GM23338 (cell line): ENCODE measurements around the gene RASSF10.

Source experiments
- EZH2 ChIP-seq: fragments of 200-600 bp; sonication (generic); IDR thresholded peaks from one replicate; pipeline ENCODE4 v1.8.0; 2017; ENCODE audit warnings: antibody characterized with exemption, mild to moderate bottlenecking, low read depth; ENCODE audit not compliant: unreplicated experiment
- EZH2phosphoT487 ChIP-seq: fragments of 200-600 bp; sonication (generic); IDR thresholded peaks from one replicate; pipeline ENCODE4 v1.8.1; 2018; ENCODE audit warnings: antibody characterized with exemption; ENCODE audit not compliant: unreplicated experiment
- JUNB ChIP-seq: IDR thresholded peaks from one replicate; pipeline ENCODE4 v1.6.1; 2016; ENCODE audit warnings: antibody characterized with exemption; ENCODE audit not compliant: unreplicated experiment
- POLR2AphosphoS5 ChIP-seq: IDR thresholded peaks from 2 replicates; pipeline ENCODE4 v1.6.1; 2016; ENCODE audit warnings: antibody characterized with exemption, low read depth
- ZNF331 ChIP-seq: fragments of 250-450 bp; sonication (Bioruptor Pico); IDR thresholded peaks from 2 replicates; pipeline ENCODE4 v1.5.0; 2020; ENCODE audit warnings: low read depth, mild to moderate bottlenecking, moderate library complexity
- TF ChIP-seq, protein P1 (sequence below), 2 experiments: fragments of 200-600 bp in 1 of 2; sonication (generic) in 1 of 2; conservative IDR thresholded peaks; 2 replicates each; pipeline versions ENCODE4 v1.5.1 to v1.6.1; 2016 to 2017; ENCODE audit warnings: antibody characterized with exemption in 2 of 2, low read depth in 2 of 2, mild to moderate bottlenecking in 2 of 2, moderate library complexity in 1 of 2
- TF ChIP-seq, protein P2 (sequence below): IDR thresholded peaks from 2 replicates; pipeline ENCODE4 v1.6.1; 2016; ENCODE audit warnings: antibody characterized with exemption
- TF ChIP-seq, protein P3 (sequence below): IDR thresholded peaks from one replicate; pipeline ENCODE4 v1.6.1; 2018; ENCODE audit warnings: antibody characterized with exemption; ENCODE audit not compliant: unreplicated experiment

DNA sequence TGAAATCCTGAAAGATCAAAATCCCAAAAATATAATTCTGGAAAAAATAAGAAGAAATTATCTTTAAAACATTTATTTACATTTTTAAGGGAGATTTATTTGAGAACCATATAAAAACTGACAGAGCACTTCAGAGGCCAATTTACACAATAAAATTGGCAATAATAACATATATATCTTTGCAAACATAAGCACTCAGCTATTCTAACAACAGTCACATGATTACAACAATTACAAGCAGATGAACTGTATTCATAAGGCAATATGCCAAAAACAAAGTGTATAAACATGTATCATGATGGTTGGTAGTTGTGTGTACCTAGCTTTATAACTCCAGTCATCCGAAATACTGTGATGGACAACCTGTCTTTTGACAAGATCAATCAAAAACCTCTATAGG is 17.7 kb upstream of the RASSF10 start:
- TF ChIP-seq, protein P1, sequence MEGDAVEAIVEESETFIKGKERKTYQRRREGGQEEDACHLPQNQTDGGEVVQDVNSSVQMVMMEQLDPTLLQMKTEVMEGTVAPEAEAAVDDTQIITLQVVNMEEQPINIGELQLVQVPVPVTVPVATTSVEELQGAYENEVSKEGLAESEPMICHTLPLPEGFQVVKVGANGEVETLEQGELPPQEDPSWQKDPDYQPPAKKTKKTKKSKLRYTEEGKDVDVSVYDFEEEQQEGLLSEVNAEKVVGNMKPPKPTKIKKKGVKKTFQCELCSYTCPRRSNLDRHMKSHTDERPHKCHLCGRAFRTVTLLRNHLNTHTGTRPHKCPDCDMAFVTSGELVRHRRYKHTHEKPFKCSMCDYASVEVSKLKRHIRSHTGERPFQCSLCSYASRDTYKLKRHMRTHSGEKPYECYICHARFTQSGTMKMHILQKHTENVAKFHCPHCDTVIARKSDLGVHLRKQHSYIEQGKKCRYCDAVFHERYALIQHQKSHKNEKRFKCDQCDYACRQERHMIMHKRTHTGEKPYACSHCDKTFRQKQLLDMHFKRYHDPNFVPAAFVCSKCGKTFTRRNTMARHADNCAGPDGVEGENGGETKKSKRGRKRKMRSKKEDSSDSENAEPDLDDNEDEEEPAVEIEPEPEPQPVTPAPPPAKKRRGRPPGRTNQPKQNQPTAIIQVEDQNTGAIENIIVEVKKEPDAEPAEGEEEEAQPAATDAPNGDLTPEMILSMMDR (conservative IDR thresholded peaks at IDR 0.05; ENCODE audit: low read depth in 2 of 2): no peak
- TF ChIP-seq, protein P2, sequence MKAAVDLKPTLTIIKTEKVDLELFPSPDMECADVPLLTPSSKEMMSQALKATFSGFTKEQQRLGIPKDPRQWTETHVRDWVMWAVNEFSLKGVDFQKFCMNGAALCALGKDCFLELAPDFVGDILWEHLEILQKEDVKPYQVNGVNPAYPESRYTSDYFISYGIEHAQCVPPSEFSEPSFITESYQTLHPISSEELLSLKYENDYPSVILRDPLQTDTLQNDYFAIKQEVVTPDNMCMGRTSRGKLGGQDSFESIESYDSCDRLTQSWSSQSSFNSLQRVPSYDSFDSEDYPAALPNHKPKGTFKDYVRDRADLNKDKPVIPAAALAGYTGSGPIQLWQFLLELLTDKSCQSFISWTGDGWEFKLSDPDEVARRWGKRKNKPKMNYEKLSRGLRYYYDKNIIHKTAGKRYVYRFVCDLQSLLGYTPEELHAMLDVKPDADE: no peak
- TF ChIP-seq, protein P3, sequence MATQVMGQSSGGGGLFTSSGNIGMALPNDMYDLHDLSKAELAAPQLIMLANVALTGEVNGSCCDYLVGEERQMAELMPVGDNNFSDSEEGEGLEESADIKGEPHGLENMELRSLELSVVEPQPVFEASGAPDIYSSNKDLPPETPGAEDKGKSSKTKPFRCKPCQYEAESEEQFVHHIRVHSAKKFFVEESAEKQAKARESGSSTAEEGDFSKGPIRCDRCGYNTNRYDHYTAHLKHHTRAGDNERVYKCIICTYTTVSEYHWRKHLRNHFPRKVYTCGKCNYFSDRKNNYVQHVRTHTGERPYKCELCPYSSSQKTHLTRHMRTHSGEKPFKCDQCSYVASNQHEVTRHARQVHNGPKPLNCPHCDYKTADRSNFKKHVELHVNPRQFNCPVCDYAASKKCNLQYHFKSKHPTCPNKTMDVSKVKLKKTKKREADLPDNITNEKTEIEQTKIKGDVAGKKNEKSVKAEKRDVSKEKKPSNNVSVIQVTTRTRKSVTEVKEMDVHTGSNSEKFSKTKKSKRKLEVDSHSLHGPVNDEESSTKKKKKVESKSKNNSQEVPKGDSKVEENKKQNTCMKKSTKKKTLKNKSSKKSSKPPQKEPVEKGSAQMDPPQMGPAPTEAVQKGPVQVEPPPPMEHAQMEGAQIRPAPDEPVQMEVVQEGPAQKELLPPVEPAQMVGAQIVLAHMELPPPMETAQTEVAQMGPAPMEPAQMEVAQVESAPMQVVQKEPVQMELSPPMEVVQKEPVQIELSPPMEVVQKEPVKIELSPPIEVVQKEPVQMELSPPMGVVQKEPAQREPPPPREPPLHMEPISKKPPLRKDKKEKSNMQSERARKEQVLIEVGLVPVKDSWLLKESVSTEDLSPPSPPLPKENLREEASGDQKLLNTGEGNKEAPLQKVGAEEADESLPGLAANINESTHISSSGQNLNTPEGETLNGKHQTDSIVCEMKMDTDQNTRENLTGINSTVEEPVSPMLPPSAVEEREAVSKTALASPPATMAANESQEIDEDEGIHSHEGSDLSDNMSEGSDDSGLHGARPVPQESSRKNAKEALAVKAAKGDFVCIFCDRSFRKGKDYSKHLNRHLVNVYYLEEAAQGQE: no peak
- TF ChIP-seq EZH2 (no peak), ZNF331 (no peak), POLR2AphosphoS5 (no peak), JUNB (no peak), EZH2phosphoT487 (no peak)
